GM19372 (cell line): ENCODE results near the gene PIP5K1C.
"Not testable (repeated sequence)": the region's sequence is repeated elsewhere in the genome, so short reads cannot be mapped to it uniquely, and the experiment has no call there.

Experiments
- ATAC-seq: cut with Tn5 transposase; IDR thresholded peaks from one replicate; pipeline ENCODE4 v1.9.1; 2021; ENCODE audit warnings: mild to moderate bottlenecking, low read depth, moderate library complexity; ENCODE audit not compliant: unreplicated experiment

PIP5K1C gene

DNA sequence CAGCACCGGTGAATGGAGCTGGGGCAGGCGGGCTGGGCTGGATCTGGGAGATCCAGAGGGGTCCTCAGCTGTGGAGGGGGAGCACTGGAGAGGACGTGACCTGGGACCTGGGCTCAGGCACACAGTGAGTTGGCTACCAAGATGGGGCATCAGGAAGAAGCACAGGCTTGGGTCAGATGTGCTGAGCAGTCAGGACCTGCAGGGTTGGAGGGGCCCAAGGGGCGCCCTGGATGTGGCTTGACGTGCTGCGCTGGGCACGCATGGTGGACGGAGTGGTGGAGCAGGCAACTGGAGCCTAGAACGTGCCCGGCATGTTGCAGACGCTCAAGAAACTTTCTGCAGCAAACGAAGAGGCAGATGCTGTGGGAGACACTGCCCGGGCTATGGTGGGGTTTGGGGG, 20.7 kb downstream of the PIP5K1C start:
- ATAC-seq, result no peak

DNA sequence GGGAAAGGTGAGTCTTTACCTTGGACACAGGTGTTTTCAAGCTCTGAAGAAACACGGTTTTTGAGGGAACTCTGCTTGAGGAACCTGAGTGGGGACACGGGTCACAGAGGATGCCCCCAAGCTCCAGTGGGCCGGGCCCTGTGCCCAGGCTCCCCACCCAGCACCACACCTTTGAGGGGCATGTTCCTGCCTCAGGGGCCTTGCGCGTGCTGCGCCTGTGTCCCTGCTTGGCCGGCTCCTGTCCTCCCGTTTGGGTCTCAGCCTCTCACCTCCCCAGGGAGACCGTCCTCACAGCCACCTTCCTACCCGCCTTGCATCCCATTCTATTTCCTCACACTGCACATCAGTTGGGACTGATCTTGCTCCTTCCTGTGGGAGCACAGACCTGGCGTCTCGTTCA, 21.1 kb downstream of the PIP5K1C start:
- no peak for ATAC-seq

DNA sequence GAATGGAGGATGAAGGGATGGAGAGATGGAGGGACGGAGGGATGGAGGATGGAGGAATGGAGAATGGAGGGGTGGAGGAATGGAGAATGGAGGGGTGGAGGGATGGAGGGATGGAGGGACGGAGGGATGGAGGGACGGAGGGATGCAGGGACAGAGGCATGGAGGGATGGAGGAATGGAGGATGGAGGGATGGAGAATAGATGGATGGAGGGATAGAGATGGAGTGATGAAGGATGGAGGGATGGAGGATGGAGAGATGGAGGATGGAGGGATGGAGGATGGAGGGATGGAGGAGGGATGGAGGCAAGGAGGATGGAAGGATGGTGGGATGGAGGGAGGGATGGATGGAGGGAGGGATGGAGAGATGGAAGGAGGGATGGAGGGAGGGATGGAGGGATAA, 22.1 kb downstream of the PIP5K1C start:
- ATAC-seq, result no peak

DNA sequence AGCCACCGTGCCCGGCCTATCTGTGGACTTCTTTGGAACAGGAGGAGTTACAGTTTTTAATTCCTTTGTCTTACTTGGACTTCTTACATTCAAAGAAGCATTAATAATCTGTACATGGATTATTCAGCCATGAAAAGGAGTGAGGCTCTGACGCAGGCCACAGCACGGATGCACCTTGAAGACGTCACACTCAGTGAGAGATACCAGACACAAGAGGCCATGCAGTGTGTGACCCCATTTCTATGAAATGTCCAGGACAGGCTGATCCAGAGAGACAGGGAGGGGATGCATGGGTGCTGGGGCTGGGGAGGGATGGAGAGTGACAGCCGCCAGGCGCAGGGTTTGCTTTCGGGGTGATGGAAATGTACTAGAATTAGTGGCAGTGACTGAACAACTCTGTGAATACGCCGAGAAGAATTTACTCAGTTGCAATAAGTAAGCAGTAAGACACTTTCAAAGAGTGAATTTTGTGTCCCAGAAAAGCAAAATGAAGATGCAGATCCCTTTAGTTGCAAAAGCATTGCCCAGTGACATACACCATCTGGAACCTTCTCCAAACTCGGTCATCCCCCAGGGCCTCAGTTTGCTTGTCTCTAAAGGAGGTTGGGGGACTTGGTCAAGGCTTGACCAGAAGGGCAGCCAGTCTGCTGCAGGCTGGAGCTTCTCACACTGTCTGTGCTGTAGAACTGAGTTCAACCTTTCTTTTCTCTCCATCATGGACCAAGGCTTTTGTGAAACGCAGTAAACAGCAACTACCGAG, 25.3 kb downstream of the PIP5K1C start:
- no peak for ATAC-seq

DNA sequence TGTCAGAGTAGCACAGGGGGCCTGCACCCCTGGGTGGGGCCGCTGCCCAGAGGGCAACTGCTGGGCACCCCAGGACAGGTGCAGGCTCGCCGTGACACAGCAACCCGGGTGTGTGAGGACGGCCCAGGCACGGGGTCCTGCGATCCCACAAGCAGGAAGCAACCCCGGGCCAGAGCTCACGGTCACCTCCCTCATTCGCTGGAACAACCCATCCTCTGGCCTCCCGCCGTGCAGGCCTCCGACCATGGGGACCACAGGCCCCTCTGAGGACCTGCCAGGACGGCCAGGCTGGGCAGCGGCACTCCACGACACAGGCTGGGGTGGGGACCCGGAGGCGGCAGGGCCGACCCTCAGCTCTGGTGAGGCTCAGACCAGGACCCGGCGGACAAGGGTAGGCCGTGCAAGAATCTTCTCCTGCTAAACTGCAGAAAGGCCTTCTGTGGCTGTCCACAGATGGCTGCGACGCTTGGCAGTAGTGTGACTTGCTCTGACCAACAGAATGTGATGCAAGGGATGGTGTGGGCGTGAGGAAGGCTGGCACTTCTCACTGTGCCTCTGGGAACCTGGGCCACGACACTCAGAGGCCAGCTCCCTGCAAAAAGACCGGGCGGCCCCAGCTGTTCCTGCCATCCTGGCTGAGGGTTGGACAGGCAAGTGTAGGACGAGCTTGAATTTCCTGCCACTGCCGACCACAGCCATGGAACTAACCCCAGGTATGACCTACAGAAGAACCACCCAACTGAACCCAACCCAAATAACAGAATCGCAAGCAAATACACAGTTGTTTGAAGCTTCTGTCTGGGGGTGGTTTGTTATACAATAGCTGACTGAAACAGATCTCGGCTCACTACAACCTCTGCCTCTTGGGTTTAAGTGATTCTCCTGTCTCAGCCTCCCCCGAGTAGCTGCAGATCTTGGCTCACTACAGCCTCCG, 26.5 kb downstream of the PIP5K1C start:
- no peak for ATAC-seq

DNA sequence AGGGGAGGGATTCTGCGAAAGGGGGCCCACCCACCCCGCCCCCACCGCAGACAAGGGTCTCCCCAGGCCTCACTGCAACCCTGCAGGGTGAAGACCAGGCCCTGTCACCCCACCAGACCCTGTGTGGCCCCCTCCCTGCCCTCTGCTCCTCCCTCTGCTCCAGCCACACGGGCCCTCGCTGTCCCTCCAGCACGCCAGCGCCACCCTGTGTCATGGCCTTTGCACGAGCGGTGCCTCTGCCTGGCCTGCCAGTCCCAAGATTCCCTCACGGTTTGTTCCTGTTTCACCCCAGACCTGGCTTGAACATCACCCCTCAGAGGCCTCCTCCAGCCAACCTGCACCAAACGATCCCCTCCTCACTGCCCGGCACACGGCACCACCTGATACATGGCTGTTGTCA, 27.3 kb downstream of the PIP5K1C start:
- no peak for ATAC-seq

DNA sequence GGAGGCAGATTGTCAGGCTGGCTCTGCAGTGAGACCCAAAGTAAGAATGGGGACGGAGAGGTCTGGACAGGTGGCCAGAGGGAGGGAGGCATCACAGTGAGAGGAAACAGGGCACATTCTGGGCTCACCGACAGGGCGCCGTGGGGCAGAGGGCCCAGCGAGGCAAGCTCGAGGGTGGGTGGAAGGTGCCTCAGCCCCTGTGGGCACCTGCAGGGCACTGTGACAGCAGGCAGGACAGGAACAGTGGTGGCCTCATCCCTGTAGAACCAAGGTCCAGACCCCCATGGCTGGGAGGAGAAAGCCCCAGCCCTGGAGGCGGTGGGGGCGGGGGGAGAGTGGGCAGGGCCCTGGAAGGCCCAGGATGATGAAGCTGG, 27.7 kb downstream of the PIP5K1C start:
- no peak for ATAC-seq

DNA sequence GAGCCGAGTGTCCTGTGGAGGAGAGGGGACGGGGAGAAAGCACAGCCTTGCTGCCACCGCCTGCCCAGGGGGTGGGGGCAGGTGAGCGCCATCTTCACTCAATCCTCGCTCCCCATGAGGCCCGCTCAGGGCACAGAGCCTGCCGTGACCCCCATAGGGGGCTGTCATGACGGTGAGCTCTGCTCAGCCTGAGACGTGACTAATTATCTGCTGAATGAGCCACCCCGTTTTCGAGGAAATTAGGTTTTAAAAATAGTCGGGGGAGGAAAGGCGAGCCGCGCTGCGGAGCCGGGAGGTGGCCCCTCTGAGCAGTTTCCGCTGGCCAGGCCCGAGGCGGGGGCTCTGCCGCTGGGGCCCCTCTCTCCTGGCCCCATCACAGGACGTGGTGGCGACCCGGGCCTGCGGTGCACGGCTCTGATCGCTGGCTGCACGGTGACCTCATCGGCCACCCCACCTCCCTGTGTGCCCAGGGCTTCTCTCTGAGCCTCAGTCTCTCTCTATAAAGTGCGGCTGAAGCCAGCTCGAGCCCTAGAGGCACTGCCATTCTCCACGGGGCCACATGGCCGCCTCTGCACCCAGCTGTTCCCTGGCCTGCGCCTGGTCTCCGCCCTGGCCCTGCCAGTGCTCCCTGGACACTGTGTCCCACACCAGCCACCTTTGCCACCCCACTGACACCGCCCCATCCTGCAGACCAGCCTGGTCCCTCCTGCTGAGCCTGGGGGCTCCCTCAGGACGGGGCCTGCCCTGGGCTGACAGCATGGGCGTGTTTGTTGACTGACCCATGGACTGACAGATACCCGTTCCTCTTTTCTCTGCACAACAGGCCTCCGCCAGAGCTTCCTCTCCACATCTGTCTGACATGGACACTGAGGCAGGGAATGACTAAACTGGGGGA, 28.3 kb downstream of the PIP5K1C start:
- ATAC-seq, result no peak

DNA sequence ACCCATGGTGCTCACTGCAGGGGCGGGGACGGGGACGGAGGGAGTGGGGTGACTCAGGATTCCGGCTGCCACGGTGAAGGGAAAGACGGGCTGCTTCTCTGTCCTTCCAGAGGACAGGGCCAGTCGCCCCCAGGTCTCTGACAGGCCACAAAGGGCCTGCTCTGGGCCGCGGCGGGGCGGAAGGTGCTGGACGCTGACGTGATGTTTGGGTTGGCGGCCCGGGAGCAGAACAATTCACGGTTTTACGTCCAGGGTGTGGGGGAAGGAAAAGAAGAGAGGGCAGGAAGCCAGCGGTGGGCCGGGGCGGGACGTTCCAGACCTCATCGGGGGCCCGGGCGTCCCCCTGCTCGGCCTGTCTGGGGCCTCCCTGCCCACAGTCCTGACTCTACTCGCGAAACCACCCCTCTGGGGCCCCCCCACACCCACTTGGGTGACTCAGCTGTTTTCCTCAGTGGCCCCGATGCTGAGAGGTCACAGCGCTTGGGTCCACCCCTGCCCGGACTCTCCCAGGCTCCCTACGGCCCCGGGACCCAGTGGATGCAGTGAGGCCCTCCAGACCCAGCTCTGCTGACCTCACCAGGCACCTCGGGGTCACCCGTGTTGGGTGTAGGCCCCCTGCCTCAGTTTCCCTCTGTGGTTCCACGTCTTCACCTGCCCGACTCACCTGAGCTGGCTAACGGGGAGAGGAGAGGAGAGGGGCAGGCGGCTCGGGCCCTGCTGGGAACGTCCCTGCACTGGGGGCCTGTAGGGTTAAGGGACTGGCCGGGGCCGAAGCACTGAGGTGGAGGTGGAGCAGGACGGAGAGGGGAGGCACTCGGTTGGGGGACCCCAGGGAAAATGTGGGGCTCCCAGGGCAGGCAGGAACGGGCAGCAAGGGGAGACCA, 29.2 kb downstream of the PIP5K1C start:
- ATAC-seq, result no peak

DNA sequence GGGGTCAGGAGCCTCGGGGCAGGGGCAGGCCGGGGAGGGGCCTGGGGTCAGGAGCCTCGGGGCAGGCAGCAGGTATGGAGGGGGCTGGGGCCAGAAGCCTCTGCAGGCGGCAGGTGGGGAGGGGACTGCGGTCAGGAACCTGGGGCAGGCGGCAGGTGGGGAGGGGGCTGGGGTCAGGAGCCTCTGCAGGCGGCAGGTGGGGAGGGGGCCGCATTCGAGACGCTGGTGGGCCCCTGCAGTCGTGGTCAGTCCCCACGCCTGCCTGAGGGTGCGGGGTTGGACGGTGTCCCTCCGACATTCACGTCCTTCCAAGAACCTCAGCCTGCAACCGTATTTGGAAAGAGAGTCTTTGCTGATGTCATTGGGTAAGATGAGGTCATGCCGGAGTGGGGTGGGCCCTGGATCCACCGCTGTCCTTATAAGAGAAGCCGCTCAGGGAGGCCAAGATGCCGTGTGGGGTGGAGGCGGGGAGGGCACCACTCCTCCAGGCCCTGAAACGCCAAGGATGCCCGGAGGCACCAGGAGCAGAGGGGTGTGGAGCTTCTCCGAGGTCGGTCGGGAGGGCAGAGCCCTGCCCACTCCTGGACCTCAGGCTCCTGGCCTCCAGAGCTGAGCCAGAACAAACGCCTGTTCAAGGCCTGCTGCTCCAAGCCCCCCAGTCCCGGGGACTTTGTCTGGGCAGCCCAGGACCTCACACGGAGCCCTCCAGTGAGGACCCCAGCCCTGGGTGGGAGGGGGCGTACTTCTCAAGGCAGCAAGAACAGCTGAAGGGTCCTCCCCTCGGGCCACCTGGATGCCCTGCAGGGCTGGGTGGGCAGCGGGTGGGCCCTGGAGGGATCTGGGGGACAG, 30.1 kb downstream of the PIP5K1C start:
- no peak for ATAC-seq

DNA sequence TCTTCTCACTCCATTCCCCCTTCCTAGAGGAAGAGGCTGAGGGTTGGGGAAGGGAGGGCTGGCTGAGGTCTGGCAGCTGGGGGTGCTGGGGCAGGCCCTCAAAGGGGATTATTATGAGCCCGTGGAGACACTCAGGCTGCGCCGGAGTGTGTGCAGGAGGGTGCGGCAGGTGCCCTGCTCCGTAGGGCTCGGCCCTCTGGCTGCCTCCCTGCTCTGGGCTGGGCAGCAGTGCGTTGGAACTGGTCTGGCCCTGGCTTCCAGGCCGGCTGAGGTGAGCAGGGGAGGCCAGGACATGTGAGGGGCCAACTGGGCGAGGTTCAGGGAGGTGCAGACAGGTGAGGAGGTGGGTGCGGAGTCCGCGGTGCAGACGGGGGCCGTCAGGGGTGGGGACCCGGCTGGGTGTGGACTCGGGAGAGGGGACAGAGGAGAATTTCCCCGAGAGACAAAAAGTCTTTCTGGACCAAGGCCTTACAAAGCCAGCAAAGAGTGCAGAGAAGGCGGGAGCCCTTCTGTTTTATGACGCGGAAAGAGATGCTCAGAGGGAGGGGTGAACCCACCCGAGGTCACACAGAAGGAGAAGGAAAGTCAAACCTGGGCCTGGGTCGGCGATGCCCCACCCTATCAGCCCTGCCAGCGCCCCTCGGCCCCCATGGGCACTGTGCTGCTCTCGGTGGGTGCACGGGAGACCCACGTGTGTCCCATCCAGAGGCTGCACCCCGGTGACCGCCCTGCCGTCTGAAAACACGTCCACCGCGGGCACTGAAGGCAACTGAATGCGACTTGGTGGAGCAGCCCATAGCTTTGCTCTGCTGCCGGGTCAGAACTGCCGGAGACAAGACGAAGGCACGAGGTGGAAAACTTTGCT, 31.0 kb downstream of the PIP5K1C start:
- ATAC-seq, result no peak

DNA sequence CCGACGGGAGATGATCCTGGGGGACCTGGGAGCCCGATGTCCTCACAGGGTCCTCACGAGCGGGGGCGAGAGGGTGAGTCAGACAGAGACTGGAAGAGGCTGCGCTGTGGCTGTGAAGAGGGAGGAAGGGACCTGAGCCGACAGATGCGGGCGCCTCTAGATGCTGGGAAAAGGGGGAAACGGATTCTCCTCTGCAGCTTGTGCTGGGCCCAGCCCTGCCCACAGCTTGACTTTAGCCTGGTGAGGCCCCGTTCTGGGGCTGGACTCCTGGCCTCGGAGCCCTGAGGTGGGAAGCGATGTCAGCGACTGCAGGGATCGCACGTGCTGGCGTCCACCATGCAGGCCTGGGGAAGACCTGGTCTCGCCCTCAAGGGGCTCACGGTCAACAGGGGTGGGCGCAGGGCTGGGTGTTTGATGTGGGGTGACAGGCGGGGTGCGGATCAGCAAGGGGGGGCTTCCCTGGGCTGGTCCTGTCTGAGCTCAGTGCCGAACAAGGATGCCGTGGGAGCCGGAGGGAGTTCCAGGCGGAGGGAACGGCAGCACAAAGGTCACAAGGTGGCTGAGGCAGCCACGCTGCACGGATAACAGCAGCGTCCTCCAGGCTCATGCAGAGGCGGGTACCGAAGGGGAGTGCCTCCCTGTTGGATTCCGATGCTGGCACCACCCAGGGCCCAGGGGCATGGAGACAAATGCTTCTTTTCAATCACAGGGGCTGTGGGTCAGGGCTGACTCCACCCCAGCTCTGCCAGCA, 31.8 kb downstream of the PIP5K1C start:
- ATAC-seq, result no peak

DNA sequence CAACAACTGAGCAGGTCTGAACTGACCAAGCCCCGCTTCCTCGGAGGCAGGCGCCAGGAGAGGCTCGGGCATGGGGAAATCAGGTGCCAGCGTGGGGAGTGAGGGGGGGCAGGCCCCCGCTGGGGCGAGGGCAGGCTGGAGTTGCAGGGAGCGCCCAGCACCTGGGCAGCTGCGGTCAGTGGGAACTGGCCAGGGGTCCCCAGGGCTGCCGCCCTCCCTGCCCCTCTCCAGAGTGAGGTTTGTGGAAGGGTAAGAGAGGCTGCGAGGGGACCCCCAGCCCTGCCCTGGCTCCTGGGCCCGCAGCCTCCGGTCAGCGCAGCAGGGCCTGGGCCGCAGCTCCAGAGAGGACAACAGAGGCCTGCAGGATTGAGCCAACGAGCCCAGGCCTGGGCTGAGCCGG, 32.5 kb downstream of the PIP5K1C start:
- no peak for ATAC-seq

DNA sequence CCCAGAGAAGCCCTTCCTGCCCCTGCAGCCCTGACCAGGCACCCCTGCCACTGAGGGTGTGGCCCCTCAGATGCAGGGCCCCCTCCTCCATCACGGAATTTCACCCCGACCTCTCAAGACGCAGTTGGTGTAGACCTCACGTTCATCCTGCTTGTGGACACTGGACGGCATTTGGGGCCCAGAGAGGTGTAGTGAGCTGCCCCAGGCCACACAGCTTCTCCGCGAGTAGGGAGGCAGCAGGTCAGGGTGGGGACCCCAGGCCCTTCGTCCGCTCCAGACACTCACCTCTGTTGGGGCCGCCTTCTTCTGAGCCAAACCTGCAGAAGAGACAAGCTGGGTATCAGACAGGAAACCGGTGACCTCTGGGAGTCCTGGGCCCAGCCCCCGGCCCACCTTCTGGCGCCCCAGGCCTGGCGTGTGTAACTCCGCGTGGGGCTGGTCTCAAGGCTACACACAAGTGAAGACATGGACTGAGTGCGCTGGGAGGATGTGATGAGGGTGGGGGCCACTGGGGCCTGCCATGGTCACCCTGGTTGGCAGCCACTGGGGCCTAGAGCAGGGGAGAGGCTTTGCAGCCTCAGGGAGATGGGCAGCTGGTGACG, 33.1 kb downstream of the PIP5K1C start:
- ATAC-seq, result no peak

DNA sequence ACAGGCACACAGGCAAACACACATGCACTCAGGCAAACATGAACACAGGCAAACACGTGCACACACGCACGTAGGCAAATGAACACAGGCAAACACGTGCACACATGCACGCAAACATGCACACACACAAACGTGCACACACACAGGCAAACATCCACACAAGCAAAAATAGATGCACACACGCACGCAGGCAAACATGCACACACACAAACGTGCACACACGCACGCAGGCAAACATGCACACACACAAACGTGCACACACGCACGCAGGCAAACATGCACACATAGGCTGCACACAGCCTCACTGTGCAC, 33.8 kb downstream of the PIP5K1C start:
- not testable (repeated sequence) for ATAC-seq

DNA sequence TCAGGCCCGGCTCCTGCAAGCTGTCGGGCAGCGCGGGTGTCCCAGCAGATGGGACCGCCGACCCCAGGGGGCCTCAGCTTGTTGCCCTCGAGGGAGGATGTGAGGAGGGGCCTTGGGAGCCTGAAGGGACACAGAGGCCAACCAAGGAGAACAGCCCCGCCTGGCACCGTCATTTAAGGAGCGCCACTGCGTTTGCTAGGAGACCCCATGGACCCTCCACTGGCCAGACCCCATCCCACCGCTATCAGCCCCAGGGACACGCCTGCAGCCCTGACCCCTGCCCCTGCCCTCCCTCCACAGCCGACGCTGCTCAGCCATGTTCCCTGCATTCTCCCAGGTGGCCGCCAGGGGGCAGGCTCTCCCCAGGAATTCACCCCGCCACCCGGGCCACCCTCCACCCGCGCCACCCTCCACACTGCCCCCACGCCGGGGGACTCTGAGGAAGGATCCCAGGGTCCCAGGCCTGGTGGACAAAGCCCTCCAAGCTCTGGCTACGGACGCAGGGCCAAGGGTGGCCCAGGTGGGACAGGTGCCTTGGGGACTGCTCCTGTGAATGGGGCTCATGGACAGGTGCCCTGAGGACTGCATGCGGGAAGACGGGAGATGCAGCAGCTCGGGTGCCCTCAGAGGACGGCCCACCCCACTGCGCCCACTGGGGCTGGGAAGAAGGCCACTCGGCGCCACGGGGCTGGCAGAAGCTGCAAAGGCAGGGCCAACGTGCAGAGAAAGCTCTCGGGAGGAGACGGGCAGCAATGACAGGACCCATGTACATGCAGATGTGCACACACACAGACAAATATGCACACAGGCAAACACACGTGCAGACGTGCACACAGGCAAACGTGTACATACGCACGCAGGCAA, 34.4 kb downstream of the PIP5K1C start:
- ATAC-seq, result no peak
